NCI-H226 (cell line): ENCODE data around the gene ATP6V1A.

ENCODE experiments used
- DNase-seq: peaks from one replicate; pipeline ENCODE4 v3.0.0-alpha.2; 2015

ATP6V1A gene

GRCh38 chr3:113746548-113747282 lies at the start of gene ATP6V1A:
TSS of gene ATP6V1A (plus strand) at chr3:113747035. CDS start at chr3:113778754, 31,719 bp downstream.
- DNase-seq, result peak; percentile 84

GRCh38 chr3:113697500-113698090 lies 49.2 kb upstream of the ATP6V1A start:
- no peak for DNase-seq

GRCh38 chr3:113698213-113698742 lies 48.6 kb upstream of the ATP6V1A start:
- DNase-seq, result no peak

- no peak for DNase-seq
Measured at GRCh38 chr3:113698956-113699355, 47.9 kb upstream of the ATP6V1A start.

- no peak for DNase-seq
Measured at GRCh38 chr3:113707835-113708234, 39.0 kb upstream of the ATP6V1A start.

- DNase-seq, result no peak
Measured at GRCh38 chr3:113712129-113712528, 34.7 kb upstream of the ATP6V1A start.

GRCh38 chr3:113714702-113715101 lies 32.1 kb upstream of the ATP6V1A start:
- DNase-seq, result no peak

GRCh38 chr3:113717308-113717707 lies 29.5 kb upstream of the ATP6V1A start:
- no peak for DNase-seq

- DNase-seq, result no peak
Measured at GRCh38 chr3:113717818-113718217, 29.0 kb upstream of the ATP6V1A start.

- peak; percentile 36 for DNase-seq
Measured at GRCh38 chr3:113719294-113719693, 27.5 kb upstream of the ATP6V1A start.

GRCh38 chr3:113719758-113720157 lies 27.1 kb upstream of the ATP6V1A start:
- DNase-seq, result no peak

- DNase-seq, result no peak
Measured at GRCh38 chr3:113721636-113722035, 25.2 kb upstream of the ATP6V1A start.

- no peak for DNase-seq
Measured at GRCh38 chr3:113728661-113729060, 18.2 kb upstream of the ATP6V1A start.

- DNase-seq, result no peak
Measured at GRCh38 chr3:113730550-113730949, 16.3 kb upstream of the ATP6V1A start.

GRCh38 chr3:113731694-113732093 lies 15.1 kb upstream of the ATP6V1A start:
- no peak for DNase-seq

GRCh38 chr3:113736548-113737089 lies 10.2 kb upstream of the ATP6V1A start:
- DNase-seq, result peak; percentile 15

GRCh38 chr3:113741086-113741485 lies 5.7 kb upstream of the ATP6V1A start:
- DNase-seq, result no peak

GRCh38 chr3:113741620-113742019 lies 5.2 kb upstream of the ATP6V1A start:
- DNase-seq, result no peak

GRCh38 chr3:113743006-113743630 lies 3.7 kb upstream of the ATP6V1A start:
- no peak for DNase-seq

- peak; percentile 81 for DNase-seq
Measured at GRCh38 chr3:113744941-113745755, 1.7 kb upstream of the ATP6V1A start.

- DNase-seq, result peak; percentile 89
Measured at GRCh38 chr3:113745756-113746547, 883 bp upstream of the ATP6V1A start, which contains the start of gene NAA50. TSS of gene NAA50 (minus strand) at chr3:113746249. CDS start at chr3:113745949, 300 bp downstream.
